ENCODE results near the gene RAD21L1. TPM values are rescaled to one million over a fixed set of nuclear protein-coding genes. Genes with fewer than 3 reads are reported as not detected.

Gene RAD21L1
- total RNA-seq, 4 donors from 2014 or later, result not detected

DNA sequence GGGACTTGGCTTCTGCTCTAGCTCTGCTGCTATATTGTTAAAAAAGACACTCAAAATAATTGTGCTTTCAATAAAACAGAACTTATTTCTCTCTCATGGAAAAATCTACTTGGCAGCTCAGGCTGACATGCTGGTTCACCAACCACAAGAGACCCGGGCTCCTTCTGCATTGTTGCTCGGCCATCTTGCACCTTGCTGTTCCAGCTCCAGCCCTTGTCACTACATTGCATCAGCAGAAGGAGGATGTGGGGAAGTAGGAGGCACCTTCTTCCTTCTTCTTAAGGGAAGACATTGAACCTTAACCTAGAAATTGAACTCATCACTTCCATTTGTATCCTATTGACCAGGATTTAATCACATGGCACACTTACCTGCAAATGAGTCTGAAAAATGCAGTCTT, 29.2 kb upstream of the RAD21L1 start:
- H3K4me1 ChIP-seq, result no peaks in the 10 kb centered on the region
- no peak overlapping the region for H3K4me3 ChIP-seq
- TF ChIP-seq POLR2AphosphoS5 (IDR thresholded peaks at IDR 0.05) (no peak), EP300 (IDR thresholded peaks at IDR 0.05) (no peak), POLR2A (IDR thresholded peaks at IDR 0.05) (no peak)
- TF ChIP-seq, protein P1, sequence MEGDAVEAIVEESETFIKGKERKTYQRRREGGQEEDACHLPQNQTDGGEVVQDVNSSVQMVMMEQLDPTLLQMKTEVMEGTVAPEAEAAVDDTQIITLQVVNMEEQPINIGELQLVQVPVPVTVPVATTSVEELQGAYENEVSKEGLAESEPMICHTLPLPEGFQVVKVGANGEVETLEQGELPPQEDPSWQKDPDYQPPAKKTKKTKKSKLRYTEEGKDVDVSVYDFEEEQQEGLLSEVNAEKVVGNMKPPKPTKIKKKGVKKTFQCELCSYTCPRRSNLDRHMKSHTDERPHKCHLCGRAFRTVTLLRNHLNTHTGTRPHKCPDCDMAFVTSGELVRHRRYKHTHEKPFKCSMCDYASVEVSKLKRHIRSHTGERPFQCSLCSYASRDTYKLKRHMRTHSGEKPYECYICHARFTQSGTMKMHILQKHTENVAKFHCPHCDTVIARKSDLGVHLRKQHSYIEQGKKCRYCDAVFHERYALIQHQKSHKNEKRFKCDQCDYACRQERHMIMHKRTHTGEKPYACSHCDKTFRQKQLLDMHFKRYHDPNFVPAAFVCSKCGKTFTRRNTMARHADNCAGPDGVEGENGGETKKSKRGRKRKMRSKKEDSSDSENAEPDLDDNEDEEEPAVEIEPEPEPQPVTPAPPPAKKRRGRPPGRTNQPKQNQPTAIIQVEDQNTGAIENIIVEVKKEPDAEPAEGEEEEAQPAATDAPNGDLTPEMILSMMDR (IDR thresholded peaks at IDR 0.05), result no peak
- 72 to 84% methylated on average over 2 of the region's 2 CpGs for WGBS, 2 donors (ENCODE audit: low coverage in 1 of 2)
- no peak for ATAC-seq
- no peaks in the 10 kb centered on the region for H3K36me3 ChIP-seq
- H3K9me3 ChIP-seq, result no peaks in the 10 kb centered on the region
- H3K27ac ChIP-seq, result no peak overlapping the region
- peaks cover 5% of the 10 kb centered on the region for H3K27me3 ChIP-seq

DNA sequence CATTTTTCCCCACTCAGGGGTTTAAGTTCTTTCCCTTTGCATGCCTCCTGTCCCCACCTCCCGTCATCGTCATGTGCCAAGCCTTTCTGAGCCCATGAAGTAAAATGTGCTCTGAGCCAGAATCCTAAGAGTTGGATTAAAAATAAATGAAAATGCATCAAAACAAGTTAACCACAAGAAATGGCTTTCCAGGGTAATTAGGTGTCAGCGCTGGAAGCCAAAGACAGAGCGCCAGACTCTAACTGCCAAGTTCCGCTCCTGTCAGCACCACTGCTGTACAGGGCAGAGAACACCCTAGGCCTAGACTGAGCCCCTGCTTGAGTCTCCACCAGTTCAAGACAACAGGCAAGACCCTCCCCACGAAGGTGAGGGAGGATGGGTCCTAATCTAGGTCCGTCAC, 28.0 kb upstream of the RAD21L1 start:
- TF ChIP-seq POLR2AphosphoS5 (IDR thresholded peaks at IDR 0.05), result no peak
- TF ChIP-seq POLR2A (IDR thresholded peaks at IDR 0.05), result no peak
- TF ChIP-seq EP300 (IDR thresholded peaks at IDR 0.05), result no peak
- TF ChIP-seq, protein P1 (IDR thresholded peaks at IDR 0.05), result no peak
- ATAC-seq, result no peak
- H3K4me3 ChIP-seq, result no peak overlapping the region
- H3K4me1 ChIP-seq, result no peaks in the 10 kb centered on the region
- WGBS, 2 donors (ENCODE audit: low coverage in 1 of 2), result 86% methylated on average over 5 of the region's 7 CpGs; no CpG with 5 or more reads in 1 of the 2 donors
- no peaks in the 10 kb centered on the region for H3K36me3 ChIP-seq
- peaks cover 5% of the 10 kb centered on the region for H3K27me3 ChIP-seq
- no peaks in the 10 kb centered on the region for H3K9me3 ChIP-seq
- H3K27ac ChIP-seq, result no peak overlapping the region

DNA sequence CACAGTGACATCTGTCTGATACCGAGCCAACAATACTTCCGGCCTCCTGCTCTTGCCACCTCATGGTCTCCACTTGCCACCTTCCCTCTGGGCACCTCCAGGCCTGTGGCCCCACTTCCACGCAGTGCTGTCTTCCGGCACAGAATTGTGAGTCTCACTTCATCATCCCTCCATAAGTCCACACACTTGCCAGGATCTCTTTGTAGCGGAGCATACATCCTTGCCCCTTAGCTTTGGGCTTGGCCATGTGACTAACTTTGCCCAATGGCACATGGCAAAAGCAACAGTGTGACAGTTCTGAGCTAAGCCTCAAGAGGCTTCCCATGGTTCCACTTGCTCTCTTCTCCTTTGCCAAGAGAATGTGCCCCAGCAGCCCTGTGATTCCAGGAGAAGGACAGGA, 27.1 kb upstream of the RAD21L1 start:
- 89% methylated on average over 5 of the region's 5 CpGs; no CpG with 5 or more reads in 1 of the 2 donors for WGBS, 2 donors (ENCODE audit: low coverage in 1 of 2)
- Histone ChIP-seq H3K27me3 (peaks cover 9% of the 10 kb centered on the region), H3K4me3 (no peak overlapping the region), H3K27ac (no peak overlapping the region), H3K4me1 (no peaks in the 10 kb centered on the region), H3K36me3 (no peaks in the 10 kb centered on the region), H3K9me3 (no peaks in the 10 kb centered on the region)
- ATAC-seq, result no peak
- TF ChIP-seq EP300 (IDR thresholded peaks at IDR 0.05), result no peak
- TF ChIP-seq, protein P1 (IDR thresholded peaks at IDR 0.05), result no peak

DNA sequence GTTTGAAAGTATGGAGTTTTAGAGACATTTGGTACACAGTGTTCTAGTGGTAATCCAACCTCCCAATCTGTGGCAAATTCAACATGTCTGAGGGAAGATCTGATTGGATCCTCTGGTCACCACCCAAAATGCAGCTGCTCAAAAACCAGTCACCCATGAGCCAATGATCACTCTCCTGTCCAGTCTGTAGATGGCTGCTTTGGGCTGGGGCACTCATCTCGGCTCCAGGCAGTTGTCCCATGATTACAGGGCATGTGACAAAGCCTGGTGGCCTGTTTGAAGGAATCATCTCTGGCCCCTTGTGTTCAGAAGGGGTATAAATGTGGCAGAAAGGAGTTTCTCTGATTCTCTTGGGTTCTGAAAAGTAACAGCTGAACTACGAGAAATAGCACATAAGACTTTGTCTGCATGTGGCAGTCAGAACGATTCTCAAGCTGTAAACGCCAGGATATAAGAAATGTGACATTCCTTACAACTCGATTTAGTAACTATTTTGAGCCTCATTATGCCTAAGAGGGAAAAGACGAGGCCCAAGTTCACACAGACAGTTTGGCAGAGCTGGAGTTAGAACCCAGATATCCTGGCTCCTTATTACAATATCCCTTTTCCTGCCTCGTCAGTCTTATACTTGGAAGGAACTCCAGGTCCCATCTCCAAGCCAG, 26.5 kb upstream of the RAD21L1 start:
- H3K4me1 ChIP-seq, result no peaks in the 10 kb centered on the region
- no peak overlapping the region for H3K4me3 ChIP-seq
- TF ChIP-seq POLR2A (IDR thresholded peaks at IDR 0.05) (no peak), EP300 (IDR thresholded peaks at IDR 0.05) (no peak), POLR2AphosphoS5 (IDR thresholded peaks at IDR 0.05) (no peak)
- TF ChIP-seq, protein P1 (IDR thresholded peaks at IDR 0.05), result no peak
- H3K36me3 ChIP-seq, result no peaks in the 10 kb centered on the region
- H3K27ac ChIP-seq, result no peak overlapping the region
- no peak for ATAC-seq
- peaks cover 15% of the 10 kb centered on the region for H3K27me3 ChIP-seq
- no peaks in the 10 kb centered on the region for H3K9me3 ChIP-seq
- WGBS, 2 donors (ENCODE audit: low coverage in 1 of 2), result 55 to 59% methylated on average over 5 to 6 of the region's 7 CpGs

DNA sequence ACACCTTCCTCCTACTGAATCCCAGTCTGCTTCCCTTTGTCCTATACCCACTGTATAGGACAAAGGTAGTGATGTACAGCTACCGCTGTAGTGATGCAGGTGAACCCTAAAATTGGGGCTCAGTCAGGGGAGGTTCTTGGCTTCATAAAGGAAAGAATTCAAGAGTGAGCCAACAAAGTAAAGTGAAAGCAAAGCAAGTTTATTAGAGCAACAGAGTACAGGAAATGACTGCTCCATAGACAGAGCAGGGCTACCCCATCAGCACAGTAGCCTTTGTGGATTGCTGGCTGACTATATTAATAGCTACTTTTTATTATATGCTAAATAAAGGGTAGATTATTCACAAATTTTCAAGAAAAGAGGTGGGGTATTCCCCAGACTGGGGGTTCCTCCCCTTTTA, 25.9 kb upstream of the RAD21L1 start:
- Histone ChIP-seq H3K4me3 (no peak overlapping the region), H3K36me3 (no peaks in the 10 kb centered on the region), H3K4me1 (no peaks in the 10 kb centered on the region), H3K9me3 (no peaks in the 10 kb centered on the region), H3K27me3 (peaks cover 19% of the 10 kb centered on the region), H3K27ac (no peak overlapping the region)
- ATAC-seq, result no peak
- TF ChIP-seq, protein P1 (IDR thresholded peaks at IDR 0.05), result no peak
- TF ChIP-seq EP300 (IDR thresholded peaks at IDR 0.05), result no peak
- WGBS, 2 donors (ENCODE audit: low coverage in 1 of 2), result 100% methylated on average over 1 of the region's 1 CpG; no CpG with 5 or more reads in 1 of the 2 donors

Data from gastroesophageal sphincter (tissue), 4 donors.